SK-N-SH (cell line): Measurements from ENCODE around the gene DNAJB1. TPM values are rescaled to one million over a fixed set of nuclear protein-coding genes. Genes with fewer than 3 reads are reported as not detected.

Experiments used
- CTCF ChIA-PET: fragments of 300-600, 350-600 bp; formaldehyde crosslinking; extraction: SDS; loops from one replicate; lab custom pipeline; 2021; lab: Yijun Ruan, JAX
- POLR2A ChIA-PET: fragments of 350-600 bp; sonication (Branson Sonifier 250); formaldehyde crosslinking; extraction: SDS; loops from one replicate; lab custom pipeline; 2020; ENCODE audit warnings: antibody characterized with exemption, inconsistent platforms; lab: Yijun Ruan, JAX
- DNase-seq: peaks from one replicate; pipeline ENCODE4 v3.0.0; 2012
- H2AFZ ChIP-seq: fragments of 200-600 bp; sonication (generic); 2 replicates; pipeline ENCODE4 v1.8.1; 2016; ENCODE audit warnings: antibody characterized with exemption, mild to moderate bottlenecking, low read depth
- H3F3A ChIP-seq: fragments of 200-600 bp; sonication (generic); replicated peaks from 2 replicates; pipeline ENCODE3; 2016; ENCODE audit warnings: antibody characterized with exemption, mild to moderate bottlenecking; ENCODE audit not compliant: insufficient read depth
- H3K27ac ChIP-seq, 2 experiments: fragments of 200-500 bp in 1 of 2; fragments of 200-600 bp in 1 of 2; sonication (Bioruptor generic) in 1 of 2; sonication (generic), shearing (Covaris generic) in 1 of 2; 2 replicates each; pipeline versions ENCODE4 v1.5.1 to v1.6.1; 2014 to 2016; ENCODE audit warnings: low read depth in 2 of 2, inconsistent platforms in 1 of 2, low read length in 1 of 2, mild to moderate bottlenecking in 1 of 2, mixed read lengths in 1 of 2
- H3K27me3 ChIP-seq: fragments of 200-600 bp; sonication (generic), shearing (Covaris generic); 2 replicates; pipeline ENCODE4 v1.6.1; 2016; ENCODE audit warnings: mixed run types; ENCODE audit not compliant: insufficient read depth
- H3K36me3 ChIP-seq, 2 experiments: fragments of 200-500 bp in 1 of 2; fragments of 200-600 bp in 1 of 2; sonication (Bioruptor generic) in 1 of 2; sonication (generic) in 1 of 2; replicated peaks in 1 of 2; 2 replicates each; pipeline versions ENCODE3 to v1.5.1; 2014 to 2016; ENCODE audit warnings: low read length in 1 of 2, mild to moderate bottlenecking in 1 of 2; ENCODE audit not compliant: insufficient read depth in 2 of 2, control insufficient read depth in 1 of 2
- H3K4me1 ChIP-seq, 2 experiments: fragments of 200-500 bp in 1 of 2; fragments of 200-600 bp in 1 of 2; sonication (Bioruptor generic) in 1 of 2; sonication (generic), shearing (Covaris generic) in 1 of 2; 2 replicates each; pipeline versions ENCODE4 v1.5.1 to v1.6.1; 2014 to 2016; ENCODE audit warnings: low read depth in 1 of 2, low read length in 1 of 2, mixed run types in 1 of 2; ENCODE audit not compliant: insufficient read depth in 2 of 2, control insufficient read depth in 1 of 2
- H3K4me2 ChIP-seq: fragments of 200-600 bp; sonication (generic), shearing (Covaris generic); 2 replicates; pipeline ENCODE4 v1.6.1; 2017; ENCODE audit warnings: mixed run types
- H3K4me3 ChIP-seq, 2 experiments: fragments of 200-500 bp in 1 of 2; fragments of 200-600 bp in 1 of 2; sonication (Bioruptor generic) in 1 of 2; sonication (generic), shearing (Covaris generic) in 1 of 2; 2 replicates each; pipeline versions ENCODE4 v1.5.1 to v1.8.1; 2014 to 2016; ENCODE audit warnings: low read depth in 2 of 2, inconsistent platforms in 1 of 2, low read length in 1 of 2, mild to moderate bottlenecking in 1 of 2, mixed read lengths in 1 of 2, moderate library complexity in 1 of 2
- H3K79me2 ChIP-seq: fragments of 200-600 bp; sonication (generic); 2 replicates; pipeline ENCODE4 v1.8.1; 2017; ENCODE audit warnings: mild to moderate bottlenecking; ENCODE audit not compliant: insufficient read depth
- H3K9ac ChIP-seq: fragments of 200-600 bp; sonication (generic); 2 replicates; pipeline ENCODE4 v1.6.1; 2017; ENCODE audit warnings: mixed run types
- H3K9me2 ChIP-seq: fragments of 200-600 bp; sonication (generic); 2 replicates; pipeline ENCODE4 v1.6.1; 2017; ENCODE audit warnings: mixed run types
- H3K9me3 ChIP-seq: fragments of 200-600 bp; sonication (generic); 2 replicates; pipeline ENCODE4 v1.6.1; 2017; ENCODE audit warnings: mixed run types, mild to moderate bottlenecking, moderate library complexity
- H4K20me1 ChIP-seq: fragments of 200-600 bp; sonication (generic); 2 replicates; pipeline ENCODE4 v1.6.1; 2017; ENCODE audit warnings: mild to moderate bottlenecking, mixed run types; ENCODE audit not compliant: insufficient read depth
- EZH2phosphoT487 ChIP-seq: fragments of 200-600 bp; sonication (generic); IDR thresholded peaks from 2 replicates; pipeline ENCODE4 v1.6.1; 2017; ENCODE audit warnings: low read depth, mixed run types, mild to moderate bottlenecking, antibody characterized with exemption, moderate library complexity, borderline replicate concordance
- FOSL2 ChIP-seq: IDR thresholded peaks from 2 replicates; pipeline ENCODE4 v1.4.0; 2012; ENCODE audit warnings: low read depth, mild to moderate bottlenecking, moderate library complexity, borderline replicate concordance
- FOXJ3 ChIP-seq: sonication (generic); formaldehyde crosslinking; IDR thresholded peaks from 2 replicates; pipeline ENCODE4 v1.5.1; 2020; ENCODE audit warnings: mild to moderate bottlenecking, missing genetic modification reagents
- FOXM1 ChIP-seq: IDR thresholded peaks from 2 replicates; pipeline ENCODE4 v1.4.0; 2012; ENCODE audit warnings: low read depth, mild to moderate bottlenecking
- GATA2 ChIP-seq: sonication (generic); formaldehyde crosslinking; IDR thresholded peaks from 2 replicates; pipeline ENCODE4 v1.5.0; 2020; ENCODE audit warnings: mild to moderate bottlenecking, missing genetic modification reagents
- JUND ChIP-seq: IDR thresholded peaks from 2 replicates; pipeline ENCODE4 v1.4.0; 2012
- MEF2A ChIP-seq: IDR thresholded peaks from 2 replicates; pipeline ENCODE4 v1.4.0; 2012; ENCODE audit warnings: low read depth, borderline replicate concordance
- NRF1 ChIP-seq: IDR thresholded peaks from 2 replicates; pipeline ENCODE4 v1.6.1; 2012; ENCODE audit warnings: low read depth, mild to moderate bottlenecking, low read length
- PBX3 ChIP-seq: IDR thresholded peaks from 2 replicates; pipeline ENCODE4; 2012
- POLR2AphosphoS5 ChIP-seq: IDR thresholded peaks from 2 replicates; pipeline ENCODE4 v1.6.1; 2012; ENCODE audit warnings: low read depth, low read length
- RFX5 ChIP-seq: IDR thresholded peaks from 2 replicates; pipeline ENCODE4 v1.6.1; 2012; ENCODE audit warnings: mild to moderate bottlenecking, improper control_type of control experiment, low read length
- TAF1 ChIP-seq: IDR thresholded peaks from 2 replicates; pipeline ENCODE4 v1.6.1; 2012; ENCODE audit warnings: low read depth, mild to moderate bottlenecking, low read length, moderate library complexity, borderline replicate concordance
- TEAD4 ChIP-seq: IDR thresholded peaks from 2 replicates; pipeline ENCODE4 v1.4.0; 2012; ENCODE audit warnings: mild to moderate bottlenecking, borderline replicate concordance; ENCODE audit not compliant: insufficient read depth
- USF1 ChIP-seq: IDR thresholded peaks from 2 replicates; pipeline ENCODE4 v1.4.0; 2012; ENCODE audit warnings: low read depth, borderline replicate concordance
- YY1 ChIP-seq: IDR thresholded peaks from 2 replicates; pipeline ENCODE4 v1.4.0; 2012; ENCODE audit warnings: low read depth, mild to moderate bottlenecking
- WGBS: methylation state at CpG from one replicate; pipeline ENCODE4 v1.1.6; 2017; ENCODE audit warnings: low lambda C conversion rate; 5-methylcytosine and 5-hydroxymethylcytosine counted together
- polyA plus RNA-seq, 3 experiments: library from polyadenylated mRNA; depleted of rRNA; stranded (reverse); fragments of >200 nt; gene quantifications; 2 replicates each; pipeline ENCODE4 v1.2.3, GENCODE V29; 2012
- TF ChIP-seq, protein P1 (sequence below): fragments of 150-350 bp; IDR thresholded peaks from 2 replicates; pipeline ENCODE4 v1.6.1; 2016; ENCODE audit warnings: mild to moderate bottlenecking, low read depth, low read length
- TF ChIP-seq, protein P2 (sequence below): IDR thresholded peaks from 2 replicates; pipeline ENCODE4 v1.4.0; 2012; ENCODE audit warnings: low read depth, borderline replicate concordance

DNAJB1 gene
- polyA plus RNA-seq, 1 of the 3 experiments (the other 2 are of a cell fraction), result 103 TPM

- Histone ChIP-seq H3K4me1 (peaks cover 12 to 15% of the 10 kb centered on the region in 2 experiments; a peak in 3 of 4 replicates), H3K9me3 (no peaks in the 10 kb centered on the region), H3F3A (peaks cover 25% of the 10 kb centered on the region), H3K79me2 (peaks cover 52% of the 10 kb centered on the region), H3K9me2 (no peaks in the 10 kb centered on the region), H3K9ac (peak overlapping the region; percentile 76), H3K27ac (peak overlapping the region; percentile 74 to 89; a peak in 3 of 4 replicates), H3K27me3 (no peaks in the 10 kb centered on the region), H3K4me2 (peak overlapping the region; percentile 94), H3K36me3 (no peaks in the 10 kb centered on the region), H3K4me3 (peak overlapping the region; percentile 75 to 91), H4K20me1 (no peaks in the 10 kb centered on the region), H2AFZ (peak overlapping the region; percentile 86)
- 7% methylated on average over 9 of the region's 18 CpGs for WGBS
- ChIA-PET POLR2A (no interaction called here), CTCF (interaction anchor here (2.0 kb wide), 1 partner anchor 27 kb away, joined by 6 read pairs; no protein-coding TSS in a partner anchor)
- TF ChIP-seq, protein P1, sequence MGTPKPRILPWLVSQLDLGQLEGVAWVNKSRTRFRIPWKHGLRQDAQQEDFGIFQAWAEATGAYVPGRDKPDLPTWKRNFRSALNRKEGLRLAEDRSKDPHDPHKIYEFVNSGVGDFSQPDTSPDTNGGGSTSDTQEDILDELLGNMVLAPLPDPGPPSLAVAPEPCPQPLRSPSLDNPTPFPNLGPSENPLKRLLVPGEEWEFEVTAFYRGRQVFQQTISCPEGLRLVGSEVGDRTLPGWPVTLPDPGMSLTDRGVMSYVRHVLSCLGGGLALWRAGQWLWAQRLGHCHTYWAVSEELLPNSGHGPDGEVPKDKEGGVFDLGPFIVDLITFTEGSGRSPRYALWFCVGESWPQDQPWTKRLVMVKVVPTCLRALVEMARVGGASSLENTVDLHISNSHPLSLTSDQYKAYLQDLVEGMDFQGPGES, result no peak
- TF ChIP-seq YY1, result no peak
- TF ChIP-seq JUND, result no peak
- no peak for TF ChIP-seq USF1
- TF ChIP-seq POLR2AphosphoS5, result no peak
- no peak for TF ChIP-seq RFX5
- TF ChIP-seq PBX3, result no peak
- TF ChIP-seq EZH2phosphoT487, result no peak
- TF ChIP-seq NRF1, result no peak
- no peak for TF ChIP-seq MEF2A
- no peak for TF ChIP-seq FOXJ3 (CRISPR knock-in tag)
- TF ChIP-seq TEAD4, result no peak
- TF ChIP-seq FOSL2, result no peak
- TF ChIP-seq FOXM1, result no peak
- TF ChIP-seq GATA2 (CRISPR knock-in tag), result no peak
- TF ChIP-seq TAF1, result no peak
- TF ChIP-seq, protein P2, sequence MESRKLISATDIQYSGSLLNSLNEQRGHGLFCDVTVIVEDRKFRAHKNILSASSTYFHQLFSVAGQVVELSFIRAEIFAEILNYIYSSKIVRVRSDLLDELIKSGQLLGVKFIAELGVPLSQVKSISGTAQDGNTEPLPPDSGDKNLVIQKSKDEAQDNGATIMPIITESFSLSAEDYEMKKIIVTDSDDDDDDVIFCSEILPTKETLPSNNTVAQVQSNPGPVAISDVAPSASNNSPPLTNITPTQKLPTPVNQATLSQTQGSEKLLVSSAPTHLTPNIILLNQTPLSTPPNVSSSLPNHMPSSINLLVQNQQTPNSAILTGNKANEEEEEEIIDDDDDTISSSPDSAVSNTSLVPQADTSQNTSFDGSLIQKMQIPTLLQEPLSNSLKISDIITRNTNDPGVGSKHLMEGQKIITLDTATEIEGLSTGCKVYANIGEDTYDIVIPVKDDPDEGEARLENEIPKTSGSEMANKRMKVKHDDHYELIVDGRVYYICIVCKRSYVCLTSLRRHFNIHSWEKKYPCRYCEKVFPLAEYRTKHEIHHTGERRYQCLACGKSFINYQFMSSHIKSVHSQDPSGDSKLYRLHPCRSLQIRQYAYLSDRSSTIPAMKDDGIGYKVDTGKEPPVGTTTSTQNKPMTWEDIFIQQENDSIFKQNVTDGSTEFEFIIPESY, result no peak
- no peak for DNase-seq
Measured at GRCh38 chr19:14530005-14530348, 11.8 kb upstream of the DNAJB1 start.
